Gastrocnemius medialis (tissue), 4 donors: ENCODE data around the gene WEE1. TPM values are rescaled to one million over a fixed set of nuclear protein-coding genes. Genes with fewer than 3 reads are reported as not detected.
A peak's percentile ranks its signal among the peaks of the same experiment; 100 is the strongest.

Source experiments
- ATAC-seq, 2 donors: fragments of 150-250 bp; one replicate each; pipeline ENCODE4 v1.9.1; 2016
- DNase-seq, 2 donors: peaks; one replicate each; pipeline ENCODE4 v3.0.0-alpha.2; 2019
- H3K27ac ChIP-seq, 4 donors: fragments of 200-600 bp; sonication (generic); 1 replicate in 1 of 4; 2 replicates in 3 of 4; pipeline ENCODE4 v1.5.1; 2016 to 2018; ENCODE audit warnings: mild to moderate bottlenecking in 2 of 4, moderate library complexity in 1 of 4
- H3K27me3 ChIP-seq, 3 donors: fragments of 200-600 bp; sonication (generic) in 2 of 3; 1 replicate in 1 of 3; 2 replicates in 2 of 3; pipeline versions ENCODE4 v1.5.1 to v1.6.0; 2016 to 2019; ENCODE audit warnings: mild to moderate bottlenecking in 1 of 3, moderate library complexity in 1 of 3
- H3K36me3 ChIP-seq, 2 donors: fragments of 200-600 bp; sonication (generic) in 1 of 2; one replicate each; pipeline ENCODE4 v1.5.1; 2017 to 2018
- H3K4me1 ChIP-seq, 2 donors: fragments of 200-600 bp; sonication (generic) in 1 of 2; one replicate each; pipeline ENCODE4 v1.5.1; 2016 to 2017; ENCODE audit warnings: mild to moderate bottlenecking in 2 of 2
- H3K4me3 ChIP-seq, 4 donors: fragments of 200-600 bp; sonication (generic) in 3 of 4; 1 replicate in 1 of 4; 2 replicates in 3 of 4; pipeline ENCODE4 v1.5.1; 2016 to 2019; ENCODE audit warnings: mild to moderate bottlenecking in 2 of 4
- H3K9me3 ChIP-seq, 3 donors: fragments of 200-600 bp; sonication (generic) in 2 of 3; 1 replicate in 1 of 3; 2 replicates in 2 of 3; pipeline ENCODE4 v1.5.1; 2016 to 2019
- CTCF ChIP-seq, 5 experiments: fragments of 450-650 bp in 3 of 5; fragments of 200-600 bp in 2 of 5; sonication (generic) in 2 of 5; IDR thresholded peaks in 4 of 5; conservative IDR thresholded peaks in 1 of 5; 1 replicate in 4 of 5; 2 replicates in 1 of 5; pipeline ENCODE4 v1.5.1; 2016 to 2019; ENCODE audit warnings: antibody characterized with exemption in 5 of 5, mild to moderate bottlenecking in 3 of 5, moderate library complexity in 3 of 5
- POLR2A ChIP-seq, 2 donors: fragments of 450-650 bp; IDR thresholded peaks; one replicate each; pipeline ENCODE4 v1.6.1; 2017; ENCODE audit warnings: antibody characterized with exemption in 2 of 2, mild to moderate bottlenecking in 2 of 2, moderate library complexity in 2 of 2
- in situ Hi-C, 4 donors: fragments of 200-750 bp; cut with MboI; loops; one replicate each; pipeline versions ENCODE4 v1.15.0 to v1.8.0; 2017; ENCODE audit warnings: low sequenced_read_pairs in 4 of 4
- intact Hi-C: fragments of 100-400 bp; cut with DNase I; formaldehyde crosslinking; loops from one replicate; pipeline ENCODE4 v1.15.1; 2023; ENCODE audit warnings: low total_unique reads
- total RNA-seq, 4 donors: library from RNA; depleted of rRNA; stranded (reverse); fragments of >200 nt; gene quantifications; one replicate each; pipeline versions ENCODE4 v1.1.0 to v1.2.3, GENCODE V29; 2016

Gene WEE1
- total RNA-seq, 4 donors from 2014 or later: 6.8 to 16.2 (median 10.6) TPM

GRCh38 chr11:9575260-9576240, 2.1 kb downstream of the WEE1 start:
- ATAC-seq: peak; percentile 34 to 41

GRCh38 chr11:9576701-9577381, 3.4 kb downstream of the WEE1 start:
- in situ Hi-C loops: no loop called here
- peaks cover 0 to 24% of the 10 kb centered on the region in 2 donors for H3K36me3 ChIP-seq
- no peaks in the 10 kb centered on the region for H3K9me3 ChIP-seq
- H3K4me3 ChIP-seq: peak overlapping the region; percentile 58 to 91 (median 81)
- no peak for ATAC-seq
- intact Hi-C loops: no loop called here
- peaks cover 9 to 21% of the 10 kb centered on the region in 2 donors for H3K4me1 ChIP-seq
- TF ChIP-seq POLR2A (IDR thresholded peaks at IDR 0.05) (no peak), CTCF (IDR thresholded peaks at IDR 0.05 in 4 of 5, conservative IDR thresholded peaks at IDR 0.05 in 1 of 5) (no peak)
- no peak for DNase-seq
- peak overlapping the region; percentile 9 to 97 (median 96) for H3K27ac ChIP-seq
- H3K27me3 ChIP-seq: no peaks in the 10 kb centered on the region

More at GRCh38 chr11:9575260-9576240, 2.1 kb downstream of the WEE1 start:
- in situ Hi-C loops (no loop called here), intact Hi-C loops (loop anchor here (2.0 kb wide), 1 partner anchor 41 kb away; no protein-coding TSS in a partner anchor)
- DNase-seq: peak; percentile 49 to 63
- no peaks in the 10 kb centered on the region for H3K27me3 ChIP-seq
- H3K4me3 ChIP-seq: peak overlapping the region; percentile 58 to 91 (median 81)
- no peaks in the 10 kb centered on the region for H3K9me3 ChIP-seq
- peaks cover 9 to 21% of the 10 kb centered on the region in 2 donors for H3K4me1 ChIP-seq
- peaks cover 0 to 15% of the 10 kb centered on the region in 2 donors for H3K36me3 ChIP-seq
- no peak for TF ChIP-seq CTCF (IDR thresholded peaks at IDR 0.05 in 4 of 5, conservative IDR thresholded peaks at IDR 0.05 in 1 of 5)
- TF ChIP-seq POLR2A (IDR thresholded peaks at IDR 0.05): peak; percentile 41 to 66
- peak overlapping the region; percentile 89 to 97 (median 96) for H3K27ac ChIP-seq

- Histone ChIP-seq H3K36me3 (peaks cover 0 to 31% of the 10 kb centered on the region in 2 donors), H3K27me3 (no peaks in the 10 kb centered on the region), H3K27ac (peak overlapping the region in 3 of 4 donors; percentile 9 to 26 (median 13)), H3K9me3 (no peaks in the 10 kb centered on the region), H3K4me3 (peak overlapping the region in 2 of 4 donors; percentile 5 to 10), H3K4me1 (peaks cover 5 to 21% of the 10 kb centered on the region in 2 donors)
- ATAC-seq (no peak), DNase-seq (no peak)
- intact Hi-C loops (no loop called here), in situ Hi-C loops (no loop called here)
- TF ChIP-seq POLR2A (IDR thresholded peaks at IDR 0.05) (no peak), CTCF (IDR thresholded peaks at IDR 0.05 in 4 of 5, conservative IDR thresholded peaks at IDR 0.05 in 1 of 5) (no peak)
These were observed 4.1 kb downstream of the WEE1 start for GRCh38 chr11:9577556-9577955.

- H3K27me3 ChIP-seq: no peaks in the 10 kb centered on the region
- intact Hi-C loops: no loop called here
- in situ Hi-C loops: no loop called here
- no peak overlapping the region for H3K27ac ChIP-seq
- ATAC-seq (no peak), DNase-seq (no peak)
- no peaks in the 10 kb centered on the region for H3K9me3 ChIP-seq
- peaks cover 0 to 12% of the 10 kb centered on the region in 2 donors for H3K4me1 ChIP-seq
- TF ChIP-seq CTCF (IDR thresholded peaks at IDR 0.05 in 4 of 5, conservative IDR thresholded peaks at IDR 0.05 in 1 of 5) (no peak), POLR2A (IDR thresholded peaks at IDR 0.05) (no peak)
- no peak overlapping the region for H3K4me3 ChIP-seq
- H3K36me3 ChIP-seq: peaks cover 0 to 60% of the 10 kb centered on the region in 2 donors
These were observed 7.4 kb downstream of the WEE1 start for GRCh38 chr11:9580894-9581293.
